ENCODE data around the gene GLI3. TPM values are rescaled to one million over a fixed set of nuclear protein-coding genes. Genes with fewer than 3 reads are reported as not detected.

Gene GLI3
- total and polyA plus RNA-seq, 2 donors from 2014 or later: 0.92 to 11.1 TPM

- TF ChIP-seq CTCF (IDR thresholded peaks at IDR 0.05; ENCODE audit: borderline replicate concordance, extremely low read depth, insufficient read depth): no peak
- Histone ChIP-seq H3K4me3 (ENCODE audit: low read length in 3 of 3) (no peak overlapping the region), H3K9ac (ENCODE audit: low read length in 3 of 3) (no peak overlapping the region), H3K4me1 (ENCODE audit: control insufficient read depth in 2 of 3, insufficient read depth in 2 of 3, low read depth in 1 of 3, low read length in 3 of 3) (no peaks in the 10 kb centered on the region), H3K27me3 (ENCODE audit: control insufficient read depth, insufficient read depth, low read length) (no peaks in the 10 kb centered on the region), H3K27ac (ENCODE audit: low read depth in 2 of 2, low read length in 2 of 2) (no peak overlapping the region), H3K36me3 (ENCODE audit: control insufficient read depth in 2 of 3, insufficient read depth in 3 of 3, low read length in 3 of 3) (no peaks in the 10 kb centered on the region), H3K9me3 (ENCODE audit: control insufficient read depth in 2 of 3, insufficient read depth in 1 of 3, low read length in 3 of 3) (no peaks in the 10 kb centered on the region)
- DNase-seq: peak in 4 of 5 donors; percentile 44 to 75 (median 57)
- intact Hi-C loops (cut with DNase I): no loop called here
- no peak for FAIRE-seq
These were observed 44.1 kb downstream of the GLI3 start for GRCh38 chr7:42192851-42193461.

- Histone ChIP-seq H3K27ac (ENCODE audit: low read depth in 2 of 2, low read length in 2 of 2) (no peak overlapping the region), H3K9ac (ENCODE audit: low read length in 3 of 3) (no peak overlapping the region), H3K27me3 (ENCODE audit: control insufficient read depth, insufficient read depth, low read length) (no peaks in the 10 kb centered on the region), H3K4me3 (ENCODE audit: low read length in 3 of 3) (no peak overlapping the region), H3K9me3 (ENCODE audit: control insufficient read depth in 2 of 3, insufficient read depth in 1 of 3, low read length in 3 of 3) (no peaks in the 10 kb centered on the region), H3K36me3 (ENCODE audit: control insufficient read depth in 2 of 3, insufficient read depth in 3 of 3, low read length in 3 of 3) (no peaks in the 10 kb centered on the region), H3K4me1 (ENCODE audit: control insufficient read depth in 2 of 3, insufficient read depth in 2 of 3, low read depth in 1 of 3, low read length in 3 of 3) (no peaks in the 10 kb centered on the region)
- FAIRE-seq: no peak
- intact Hi-C loops (cut with DNase I): no loop called here
- no peak for DNase-seq
- no peak for TF ChIP-seq CTCF (IDR thresholded peaks at IDR 0.05; ENCODE audit: borderline replicate concordance, extremely low read depth, insufficient read depth)
These were observed 44.9 kb downstream of the GLI3 start for GRCh38 chr7:42192066-42192465.

DNA sequence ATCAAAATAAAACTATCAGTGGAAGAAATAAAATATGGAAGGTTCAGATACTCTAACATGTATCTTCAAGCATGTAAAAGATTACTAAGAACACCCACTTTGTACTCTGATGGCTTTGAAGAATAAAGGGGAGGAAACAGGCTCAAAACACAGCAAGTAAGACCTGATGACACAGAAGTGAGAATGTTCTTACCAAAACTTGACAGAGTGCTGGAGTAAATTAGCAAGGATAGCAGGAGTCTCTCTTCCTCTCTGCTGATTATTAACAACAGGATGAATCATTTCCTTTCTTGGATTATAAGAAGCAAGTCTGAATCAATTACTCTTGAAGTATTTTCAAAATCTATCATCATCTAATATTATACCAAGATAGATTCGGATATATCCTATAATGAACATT lies 47.5 kb downstream of the GLI3 start:
- TF ChIP-seq CTCF (IDR thresholded peaks at IDR 0.05; ENCODE audit: borderline replicate concordance, extremely low read depth, insufficient read depth): no peak
- no peaks in the 10 kb centered on the region for H3K36me3 ChIP-seq (ENCODE audit: control insufficient read depth in 2 of 3, insufficient read depth in 3 of 3, low read length in 3 of 3)
- DNase-seq (no peak), FAIRE-seq (no peak)
- no peak overlapping the region for H3K9ac ChIP-seq (ENCODE audit: low read length in 3 of 3)
- H3K27me3 ChIP-seq (ENCODE audit: control insufficient read depth, insufficient read depth, low read length): no peaks in the 10 kb centered on the region
- intact Hi-C loops (cut with DNase I): no loop called here
- H3K9me3 ChIP-seq (ENCODE audit: control insufficient read depth in 2 of 3, insufficient read depth in 1 of 3, low read length in 3 of 3): no peaks in the 10 kb centered on the region
- H3K4me1 ChIP-seq (ENCODE audit: control insufficient read depth in 2 of 3, insufficient read depth in 2 of 3, low read depth in 1 of 3, low read length in 3 of 3): no peaks in the 10 kb centered on the region
- no peak overlapping the region for H3K4me3 ChIP-seq (ENCODE audit: low read length in 3 of 3)
- H3K27ac ChIP-seq (ENCODE audit: low read depth in 2 of 2, low read length in 2 of 2): no peak overlapping the region

- peak; percentile 12 for TF ChIP-seq CTCF (IDR thresholded peaks at IDR 0.05; ENCODE audit: borderline replicate concordance, extremely low read depth, insufficient read depth)
- FAIRE-seq: no peak
These were observed 50.9 kb downstream of the GLI3 start for GRCh38 chr7:42186151-42186550.

More at GRCh38 chr7:42186151-42186550, 50.9 kb downstream of the GLI3 start:
- Histone ChIP-seq H3K36me3 (ENCODE audit: control insufficient read depth in 2 of 3, insufficient read depth in 3 of 3, low read length in 3 of 3) (no peaks in the 10 kb centered on the region), H3K9ac (ENCODE audit: low read length in 3 of 3) (no peak overlapping the region), H3K27me3 (ENCODE audit: control insufficient read depth, insufficient read depth, low read length) (no peaks in the 10 kb centered on the region), H3K4me1 (ENCODE audit: control insufficient read depth in 2 of 3, insufficient read depth in 2 of 3, low read depth in 1 of 3, low read length in 3 of 3) (no peaks in the 10 kb centered on the region), H3K27ac (ENCODE audit: low read depth in 2 of 2, low read length in 2 of 2) (no peak overlapping the region), H3K9me3 (ENCODE audit: control insufficient read depth in 2 of 3, insufficient read depth in 1 of 3, low read length in 3 of 3) (no peaks in the 10 kb centered on the region), H3K4me3 (ENCODE audit: low read length in 3 of 3) (no peak overlapping the region)
- DNase-seq: no peak
- intact Hi-C loops (cut with DNase I): no loop called here

Data from kidney (tissue), 14 donors.